ENCODE data around the gene DRC7. TPM values are rescaled to one million over a fixed set of nuclear protein-coding genes. Genes with fewer than 3 reads are reported as not detected.
A peak's percentile ranks its signal among the peaks of the same experiment; 100 is the strongest.

The DRC7 gene
- total and polyA plus RNA-seq, 9 of the 15 experiments (the other 6 are each of a cell fraction or from before 2014, with no cell fraction given): 0.04 to 0.33 (median 0.12) TPM; not detected in 3

DNA sequence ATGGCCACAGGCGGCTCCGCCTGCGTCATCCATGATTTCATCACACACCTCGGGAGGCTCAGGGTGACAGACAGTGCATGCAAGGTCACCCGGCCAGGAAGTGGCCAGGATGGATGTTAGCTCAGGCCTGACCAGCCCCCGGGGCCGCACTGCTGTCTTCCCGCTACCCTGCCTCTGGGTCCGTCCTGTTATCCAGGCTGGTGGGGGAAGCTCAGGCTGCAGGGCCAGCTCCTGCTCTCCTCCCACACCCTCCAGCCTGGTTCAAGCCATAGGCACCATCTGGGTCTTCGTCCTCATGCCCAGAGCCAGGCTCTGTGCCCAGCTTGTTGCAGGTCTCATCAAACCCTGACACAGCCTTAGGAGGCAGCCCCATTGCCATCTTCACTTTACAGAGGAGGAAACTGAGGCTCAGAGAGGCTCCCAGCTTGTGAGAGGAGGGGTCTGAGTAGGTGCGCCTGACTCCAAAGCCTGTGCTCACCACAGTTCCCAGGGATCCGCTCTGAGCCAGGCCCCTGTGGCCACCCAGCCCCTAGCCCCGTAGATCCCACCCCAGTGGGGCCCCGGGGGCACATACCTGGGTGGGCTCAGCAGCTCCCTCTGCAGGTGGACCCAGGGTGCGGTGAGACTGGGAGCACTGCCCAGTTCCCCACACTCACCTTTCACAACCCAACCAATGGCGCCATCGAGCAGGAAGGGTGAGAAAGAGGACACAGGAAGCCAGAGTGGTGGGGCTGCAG, 26.9 kb upstream of the DRC7 start (continued):
- TF ChIP-seq, protein P1, sequence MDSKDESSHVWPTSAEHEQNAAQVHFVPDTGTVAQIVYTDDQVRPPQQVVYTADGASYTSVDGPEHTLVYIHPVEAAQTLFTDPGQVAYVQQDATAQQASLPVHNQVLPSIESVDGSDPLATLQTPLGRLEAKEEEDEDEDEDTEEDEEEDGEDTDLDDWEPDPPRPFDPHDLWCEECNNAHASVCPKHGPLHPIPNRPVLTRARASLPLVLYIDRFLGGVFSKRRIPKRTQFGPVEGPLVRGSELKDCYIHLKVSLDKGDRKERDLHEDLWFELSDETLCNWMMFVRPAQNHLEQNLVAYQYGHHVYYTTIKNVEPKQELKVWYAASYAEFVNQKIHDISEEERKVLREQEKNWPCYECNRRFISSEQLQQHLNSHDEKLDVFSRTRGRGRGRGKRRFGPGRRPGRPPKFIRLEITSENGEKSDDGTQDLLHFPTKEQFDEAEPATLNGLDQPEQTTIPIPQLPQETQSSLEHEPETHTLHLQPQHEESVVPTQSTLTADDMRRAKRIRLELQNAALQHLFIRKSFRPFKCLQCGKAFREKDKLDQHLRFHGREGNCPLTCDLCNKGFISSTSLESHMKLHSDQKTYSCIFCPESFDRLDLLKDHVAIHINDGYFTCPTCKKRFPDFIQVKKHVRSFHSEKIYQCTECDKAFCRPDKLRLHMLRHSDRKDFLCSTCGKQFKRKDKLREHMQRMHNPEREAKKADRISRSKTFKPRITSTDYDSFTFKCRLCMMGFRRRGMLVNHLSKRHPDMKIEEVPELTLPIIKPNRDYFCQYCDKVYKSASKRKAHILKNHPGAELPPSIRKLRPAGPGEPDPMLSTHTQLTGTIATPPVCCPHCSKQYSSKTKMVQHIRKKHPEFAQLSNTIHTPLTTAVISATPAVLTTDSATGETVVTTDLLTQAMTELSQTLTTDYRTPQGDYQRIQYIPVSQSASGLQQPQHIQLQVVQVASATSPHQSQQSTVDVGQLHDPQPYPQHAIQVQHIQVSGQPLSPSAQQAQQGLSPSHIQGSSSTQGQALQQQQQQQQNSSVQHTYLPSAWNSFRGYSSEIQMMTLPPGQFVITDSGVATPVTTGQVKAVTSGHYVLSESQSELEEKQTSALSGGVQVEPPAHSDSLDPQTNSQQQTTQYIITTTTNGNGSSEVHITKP (IDR thresholded peaks at IDR 0.05; ENCODE audit: partially characterized antibody): no peak
- TF ChIP-seq KAT8 (IDR thresholded peaks at IDR 0.05; ENCODE audit: low read depth): no peak
- TF ChIP-seq DDX20 (tag; IDR thresholded peaks at IDR 0.05; ENCODE audit: low read depth): no peak
- no peak for TF ChIP-seq SLC30A9 (CRISPR knock-in tag; IDR thresholded peaks at IDR 0.05)
- TF ChIP-seq POLR3G (IDR thresholded peaks at IDR 0.05; ENCODE audit: extremely low read depth, insufficient read length, insufficient replicate concordance): no peak
- TF ChIP-seq, protein P2, sequence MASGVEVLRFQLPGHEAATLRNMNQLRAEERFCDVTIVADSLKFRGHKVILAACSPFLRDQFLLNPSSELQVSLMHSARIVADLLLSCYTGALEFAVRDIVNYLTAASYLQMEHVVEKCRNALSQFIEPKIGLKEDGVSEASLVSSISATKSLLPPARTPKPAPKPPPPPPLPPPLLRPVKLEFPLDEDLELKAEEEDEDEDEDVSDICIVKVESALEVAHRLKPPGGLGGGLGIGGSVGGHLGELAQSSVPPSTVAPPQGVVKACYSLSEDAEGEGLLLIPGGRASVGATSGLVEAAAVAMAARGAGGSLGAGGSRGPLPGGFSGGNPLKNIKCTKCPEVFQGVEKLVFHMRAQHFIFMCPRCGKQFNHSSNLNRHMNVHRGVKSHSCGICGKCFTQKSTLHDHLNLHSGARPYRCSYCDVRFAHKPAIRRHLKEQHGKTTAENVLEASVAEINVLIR (CRISPR knock-in tag; IDR thresholded peaks at IDR 0.05): peak; percentile 54
- TF ChIP-seq CBX8 (IDR thresholded peaks at IDR 0.05; ENCODE audit: borderline replicate concordance, extremely low read depth, low read depth, low read length, poor library complexity, severe bottlenecking): no peak
- no peak for TF ChIP-seq ZNF778 (CRISPR knock-in tag; IDR thresholded peaks at IDR 0.05)
- TF ChIP-seq, protein P3, sequence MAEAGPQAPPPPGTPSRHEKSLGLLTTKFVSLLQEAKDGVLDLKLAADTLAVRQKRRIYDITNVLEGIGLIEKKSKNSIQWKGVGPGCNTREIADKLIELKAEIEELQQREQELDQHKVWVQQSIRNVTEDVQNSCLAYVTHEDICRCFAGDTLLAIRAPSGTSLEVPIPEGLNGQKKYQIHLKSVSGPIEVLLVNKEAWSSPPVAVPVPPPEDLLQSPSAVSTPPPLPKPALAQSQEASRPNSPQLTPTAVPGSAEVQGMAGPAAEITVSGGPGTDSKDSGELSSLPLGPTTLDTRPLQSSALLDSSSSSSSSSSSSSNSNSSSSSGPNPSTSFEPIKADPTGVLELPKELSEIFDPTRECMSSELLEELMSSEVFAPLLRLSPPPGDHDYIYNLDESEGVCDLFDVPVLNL (CRISPR knock-in tag; IDR thresholded peaks at IDR 0.05; ENCODE audit: low read depth): no peak
- TF ChIP-seq IFI16 (CRISPR knock-in tag; IDR thresholded peaks at IDR 0.05): no peak
- no peak; the same call in 1 of the 2 replicates for TF ChIP-seq SMARCC2 (IDR thresholded peaks at IDR 0.05; ENCODE audit: low read depth)
- TF ChIP-seq, protein P4, sequence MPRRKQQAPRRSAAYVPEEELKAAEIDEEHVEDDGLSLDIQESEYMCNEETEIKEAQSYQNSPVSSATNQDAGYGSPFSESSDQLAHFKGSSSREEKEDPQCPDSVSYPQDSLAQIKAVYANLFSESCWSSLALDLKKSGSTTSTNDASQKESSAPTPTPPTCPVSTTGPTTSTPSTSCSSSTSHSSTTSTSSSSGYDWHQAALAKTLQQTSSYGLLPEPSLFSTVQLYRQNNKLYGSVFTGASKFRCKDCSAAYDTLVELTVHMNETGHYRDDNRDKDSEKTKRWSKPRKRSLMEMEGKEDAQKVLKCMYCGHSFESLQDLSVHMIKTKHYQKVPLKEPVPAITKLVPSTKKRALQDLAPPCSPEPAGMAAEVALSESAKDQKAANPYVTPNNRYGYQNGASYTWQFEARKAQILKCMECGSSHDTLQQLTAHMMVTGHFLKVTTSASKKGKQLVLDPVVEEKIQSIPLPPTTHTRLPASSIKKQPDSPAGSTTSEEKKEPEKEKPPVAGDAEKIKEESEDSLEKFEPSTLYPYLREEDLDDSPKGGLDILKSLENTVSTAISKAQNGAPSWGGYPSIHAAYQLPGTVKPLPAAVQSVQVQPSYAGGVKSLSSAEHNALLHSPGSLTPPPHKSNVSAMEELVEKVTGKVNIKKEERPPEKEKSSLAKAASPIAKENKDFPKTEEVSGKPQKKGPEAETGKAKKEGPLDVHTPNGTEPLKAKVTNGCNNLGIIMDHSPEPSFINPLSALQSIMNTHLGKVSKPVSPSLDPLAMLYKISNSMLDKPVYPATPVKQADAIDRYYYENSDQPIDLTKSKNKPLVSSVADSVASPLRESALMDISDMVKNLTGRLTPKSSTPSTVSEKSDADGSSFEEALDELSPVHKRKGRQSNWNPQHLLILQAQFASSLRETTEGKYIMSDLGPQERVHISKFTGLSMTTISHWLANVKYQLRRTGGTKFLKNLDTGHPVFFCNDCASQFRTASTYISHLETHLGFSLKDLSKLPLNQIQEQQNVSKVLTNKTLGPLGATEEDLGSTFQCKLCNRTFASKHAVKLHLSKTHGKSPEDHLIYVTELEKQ (CRISPR knock-in tag; IDR thresholded peaks at IDR 0.05): no peak
- TF ChIP-seq BMI1 (IDR thresholded peaks at IDR 0.05; ENCODE audit: low read length): no peak
- TF ChIP-seq MTF1 (CRISPR knock-in tag; IDR thresholded peaks at IDR 0.05; ENCODE audit: borderline replicate concordance): 0 out of 2 replicates have a peak, but pooled peaks have one; percentile 15
- peak in 1 of 3 experiments; percentile 40 for TF ChIP-seq YY1 (IDR thresholded peaks at IDR 0.05; ENCODE audit: borderline replicate concordance in 1 of 3, control insufficient read depth in 1 of 3, extremely low read depth in 1 of 3, insufficient read depth in 3 of 3, insufficient read length in 1 of 3, insufficient replicate concordance in 2 of 3, low read depth in 1 of 3, low read length in 2 of 3)
- no peak for TF ChIP-seq STAG1 (CRISPR knock-in tag; IDR thresholded peaks at IDR 0.05; ENCODE audit: borderline replicate concordance)
